Measurements from ENCODE around the gene FKBP2.

The FKBP2 gene

DNA sequence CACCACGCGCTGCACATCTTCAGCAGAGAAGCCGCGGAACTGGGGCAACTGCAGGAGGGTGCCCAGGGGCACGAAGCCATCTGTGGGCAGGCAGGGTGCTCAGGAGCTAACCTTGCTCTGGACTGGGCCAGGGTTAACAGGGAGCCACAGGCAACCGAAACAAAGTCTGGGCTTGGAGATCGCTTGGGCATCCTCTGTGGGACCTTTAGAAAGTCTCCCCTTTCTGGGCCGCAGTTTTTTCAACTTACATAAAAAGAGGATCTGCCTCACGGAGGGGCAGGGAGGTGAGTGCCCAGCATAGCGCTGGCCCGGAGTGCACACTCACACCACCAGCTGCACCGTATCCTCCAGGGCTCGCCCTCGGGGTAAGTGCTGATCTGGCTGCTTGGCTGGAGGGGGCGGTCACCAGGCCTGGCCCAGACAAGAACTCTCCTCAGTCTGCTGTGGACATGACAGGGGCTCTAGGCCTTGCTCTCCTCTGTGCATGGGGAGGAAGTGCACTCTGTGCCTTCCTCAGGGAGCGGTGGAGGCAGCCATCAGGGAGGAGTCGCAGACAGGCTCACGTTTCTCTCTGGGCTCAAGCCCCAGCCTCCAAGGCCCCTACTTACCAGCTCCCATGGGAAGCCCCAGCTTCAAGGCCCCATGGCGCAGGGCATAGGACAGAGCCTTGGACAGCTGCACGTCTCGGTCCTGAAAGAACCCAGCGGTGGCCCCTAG is 15.8 kb upstream of the FKBP2 start:
- TF ChIP-seq GATA2 (IDR thresholded peaks at IDR 0.05; ENCODE audit: low read depth, low read length) (no peak), GATA3 (IDR thresholded peaks at IDR 0.05; ENCODE audit: low read depth, low read length) (no peak)

DNA sequence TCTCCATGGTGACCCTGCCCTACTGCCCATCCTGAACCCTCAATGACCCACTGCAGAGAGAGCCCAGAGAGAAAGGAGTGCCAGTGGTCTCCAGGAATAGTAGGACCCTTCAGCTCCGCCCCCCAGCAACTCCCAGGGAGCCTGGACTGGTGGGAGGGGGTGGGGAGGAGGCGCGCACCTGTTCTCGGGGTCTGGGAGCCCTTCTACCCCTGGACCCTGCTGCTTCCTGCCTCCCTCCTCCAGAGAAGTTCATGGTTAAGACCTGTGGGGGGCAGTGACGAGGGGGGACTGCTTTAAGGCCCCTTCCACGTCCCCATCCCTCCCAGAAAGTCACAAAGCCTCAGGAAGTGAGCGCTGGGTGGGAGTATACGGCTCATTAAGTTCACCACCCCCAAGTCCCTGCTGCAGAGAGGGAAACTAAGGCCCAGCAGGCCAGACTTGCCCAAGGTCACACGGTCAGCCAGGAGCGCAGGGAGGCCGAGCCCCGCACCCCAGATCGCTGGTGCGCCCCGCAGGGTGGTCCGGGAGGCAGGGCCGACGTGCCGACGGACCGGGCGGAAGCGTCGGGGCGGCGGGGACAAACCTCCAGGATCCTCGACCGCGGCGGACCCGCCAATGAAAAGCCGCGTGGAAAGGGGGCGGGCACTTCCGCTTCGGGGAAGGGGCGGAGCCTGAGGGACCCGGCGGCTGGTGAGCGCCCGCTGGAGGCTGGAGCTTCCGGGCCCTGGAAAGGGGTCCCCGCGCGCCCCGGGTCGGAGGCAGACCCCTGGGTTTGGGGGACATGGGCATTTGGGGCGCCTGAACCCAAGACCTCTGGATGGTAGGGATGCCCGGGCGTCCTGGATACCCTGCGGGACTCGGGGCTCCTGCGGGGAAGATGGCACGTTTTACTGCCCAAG is 15.0 kb upstream of the FKBP2 start, which contains the start of the genes NUDT22 and TRPT1:
NUDT22 (plus strand) TSS at position 667 of the 899 bp plus-strand sequence. CDS start 379 bp downstream, outside the sequence.
TRPT1 (minus strand) TSS at position 579 of the 899 bp plus-strand sequence; CDS start at position 253, 326 bp downstream.
- TF ChIP-seq GATA2 (IDR thresholded peaks at IDR 0.05; ENCODE audit: low read depth, low read length) = no peak
- TF ChIP-seq GATA3 (IDR thresholded peaks at IDR 0.05; ENCODE audit: low read depth, low read length) = no peak

DNA sequence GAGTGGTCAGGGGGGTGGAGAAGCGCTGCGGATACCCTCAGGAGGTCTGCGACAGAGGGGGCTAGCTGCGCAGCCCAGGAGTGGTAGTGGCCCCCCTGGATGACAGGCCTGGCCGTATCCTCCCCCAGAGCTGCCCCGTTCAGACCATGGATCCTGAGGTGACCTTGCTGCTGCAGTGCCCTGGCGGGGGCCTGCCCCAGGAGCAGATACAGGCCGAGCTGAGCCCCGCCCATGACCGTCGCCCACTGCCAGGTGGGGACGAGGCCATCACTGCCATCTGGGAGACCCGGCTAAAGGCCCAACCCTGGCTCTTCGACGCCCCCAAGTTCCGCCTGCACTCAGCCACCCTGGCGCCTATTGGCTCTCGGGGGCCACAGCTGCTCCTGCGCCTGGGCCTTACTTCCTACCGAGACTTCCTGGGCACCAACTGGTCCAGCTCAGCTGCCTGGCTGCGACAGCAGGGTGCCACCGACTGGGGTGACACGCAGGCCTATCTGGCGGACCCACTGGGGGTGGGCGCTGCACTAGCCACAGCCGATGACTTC is 14.3 kb upstream of the FKBP2 start:
- TF ChIP-seq GATA3 (IDR thresholded peaks at IDR 0.05; ENCODE audit: low read depth, low read length) (no peak), GATA2 (IDR thresholded peaks at IDR 0.05; ENCODE audit: low read depth, low read length) (no peak)

DNA sequence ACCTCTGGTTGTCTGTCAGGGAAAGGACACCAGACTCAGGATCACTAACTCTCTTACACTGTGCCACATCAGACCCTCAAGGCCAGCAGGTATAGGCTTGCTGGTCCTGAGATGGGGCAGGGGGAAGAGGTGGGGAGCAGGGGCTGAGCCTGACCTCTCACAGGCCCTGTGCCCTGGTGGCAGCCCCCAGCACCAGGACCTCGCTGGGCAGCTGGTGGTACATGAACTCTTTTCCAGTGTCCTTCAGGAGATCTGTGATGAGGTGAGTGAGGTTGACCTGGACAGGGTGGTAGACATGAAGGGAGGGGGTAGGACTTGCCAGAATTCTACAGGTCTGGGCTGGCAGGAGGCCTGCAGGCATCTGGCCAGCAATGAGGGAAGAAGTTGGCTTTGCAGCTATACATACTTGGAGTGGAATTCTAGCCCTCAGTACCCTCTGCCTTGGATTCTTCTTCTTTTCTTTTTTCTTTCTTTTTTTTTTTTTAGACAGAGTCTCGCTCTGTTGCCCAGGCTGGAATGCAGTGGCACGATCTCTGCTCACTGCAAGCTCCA is 13.4 kb upstream of the FKBP2 start:
- TF ChIP-seq GATA2 (IDR thresholded peaks at IDR 0.05; ENCODE audit: low read depth, low read length) (no peak), GATA3 (IDR thresholded peaks at IDR 0.05; ENCODE audit: low read depth, low read length) (no peak)

DNA sequence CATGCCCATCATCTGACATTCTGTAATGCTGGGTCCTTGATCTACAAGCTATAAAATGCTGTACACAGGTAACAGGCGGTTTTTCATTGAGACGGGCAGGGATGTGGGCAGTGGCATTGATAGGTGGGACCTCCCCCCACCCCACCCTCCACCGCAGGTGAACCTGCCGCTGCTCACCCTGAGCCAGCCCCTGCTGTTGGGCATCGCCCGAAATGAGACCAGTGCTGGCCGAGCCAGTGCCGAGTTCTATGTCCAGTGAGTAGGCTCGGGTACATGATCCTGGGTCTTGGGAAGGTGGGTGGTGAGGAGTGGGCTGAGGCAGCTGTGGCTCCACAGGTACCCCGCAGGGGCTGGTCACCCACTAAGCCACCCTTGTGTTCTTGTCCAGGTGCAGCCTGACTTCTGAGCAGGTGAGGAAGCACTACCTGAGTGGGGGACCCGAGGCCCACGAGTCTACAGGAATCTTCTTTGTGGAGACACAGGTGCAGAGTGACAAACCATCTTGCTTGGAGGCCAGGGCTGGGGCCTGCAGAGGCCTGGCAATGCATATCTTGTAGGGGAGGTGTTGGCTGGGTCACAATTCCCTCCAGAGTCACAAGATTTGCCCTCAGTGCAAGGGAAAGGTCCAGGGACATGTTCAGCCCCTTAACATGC is 11.7 kb upstream of the FKBP2 start:
- no peak for TF ChIP-seq GATA3 (IDR thresholded peaks at IDR 0.05; ENCODE audit: low read depth, low read length)
- no peak for TF ChIP-seq GATA2 (IDR thresholded peaks at IDR 0.05; ENCODE audit: low read depth, low read length)

DNA sequence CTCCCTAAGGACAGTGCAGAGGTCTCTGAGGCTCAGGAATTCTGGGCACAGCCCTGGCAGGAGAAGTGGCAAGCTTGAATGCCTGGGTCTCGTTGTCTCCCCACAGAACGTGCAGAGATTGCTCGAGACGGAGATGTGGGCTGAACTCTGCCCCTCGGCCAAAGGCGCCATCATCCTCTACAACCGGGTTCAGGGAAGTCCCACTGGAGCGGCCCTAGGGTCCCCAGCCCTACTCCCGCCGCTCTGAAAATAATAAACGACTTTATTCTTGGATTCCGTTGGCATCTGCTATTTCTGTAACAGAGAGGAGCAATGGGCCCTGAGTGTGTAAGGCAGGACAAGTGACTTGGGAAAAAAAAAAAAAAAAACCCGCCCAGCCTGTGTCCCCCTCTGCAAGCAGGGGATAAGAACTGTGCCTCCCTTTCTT is 11.1 kb upstream of the FKBP2 start:
- no peak for TF ChIP-seq GATA2 (IDR thresholded peaks at IDR 0.05; ENCODE audit: low read depth, low read length)
- no peak for TF ChIP-seq GATA3 (IDR thresholded peaks at IDR 0.05; ENCODE audit: low read depth, low read length)

DNA sequence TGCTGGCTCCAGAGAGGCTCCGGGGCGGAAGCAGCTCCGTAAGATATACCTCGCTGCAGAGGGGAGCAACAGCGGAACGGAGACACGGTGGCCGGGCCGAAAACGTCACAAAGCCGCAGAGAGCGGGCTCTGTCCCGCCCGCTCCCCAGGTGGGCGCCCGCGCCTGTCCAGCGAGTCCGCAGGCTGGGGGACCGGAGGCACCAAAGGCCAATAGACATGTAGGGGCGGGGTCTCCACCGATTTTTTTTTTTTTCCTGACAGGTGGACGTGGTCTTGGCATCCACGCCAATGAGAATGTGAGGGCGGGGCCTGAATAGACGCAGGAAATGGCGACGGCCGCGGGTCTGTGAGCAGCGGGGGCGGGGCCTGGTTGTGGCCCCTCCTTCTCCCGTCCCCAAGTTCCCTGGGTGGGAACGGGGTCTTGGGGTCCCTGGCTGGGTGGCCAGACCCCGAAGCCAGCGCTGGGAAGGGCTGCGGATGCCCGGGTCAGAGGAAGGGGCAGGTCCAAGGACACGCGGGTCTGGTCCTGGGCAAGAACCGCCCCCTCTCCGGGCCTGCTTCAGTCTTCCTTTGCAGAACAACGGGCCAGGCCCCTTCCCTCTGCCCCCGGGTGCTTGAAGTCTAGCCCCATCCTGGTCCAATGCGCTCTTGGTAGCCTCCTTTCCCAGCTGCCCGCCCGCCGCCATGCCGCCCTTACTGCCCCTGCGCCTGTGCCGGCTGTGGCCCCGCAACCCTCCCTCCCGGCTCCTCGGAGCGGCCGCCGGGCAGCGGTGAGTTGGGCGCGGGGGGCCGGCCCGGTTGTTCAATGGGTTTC is 10.5 kb upstream of the FKBP2 start, which contains the start of gene DNAJC4:
DNAJC4 (plus strand) TSS at position 378 of the 814 bp plus-strand sequence; CDS start at position 685, 307 bp downstream.
- TF ChIP-seq GATA3 (IDR thresholded peaks at IDR 0.05; ENCODE audit: low read depth, low read length) (no peak), GATA2 (IDR thresholded peaks at IDR 0.05; ENCODE audit: low read depth, low read length) (no peak)

DNA sequence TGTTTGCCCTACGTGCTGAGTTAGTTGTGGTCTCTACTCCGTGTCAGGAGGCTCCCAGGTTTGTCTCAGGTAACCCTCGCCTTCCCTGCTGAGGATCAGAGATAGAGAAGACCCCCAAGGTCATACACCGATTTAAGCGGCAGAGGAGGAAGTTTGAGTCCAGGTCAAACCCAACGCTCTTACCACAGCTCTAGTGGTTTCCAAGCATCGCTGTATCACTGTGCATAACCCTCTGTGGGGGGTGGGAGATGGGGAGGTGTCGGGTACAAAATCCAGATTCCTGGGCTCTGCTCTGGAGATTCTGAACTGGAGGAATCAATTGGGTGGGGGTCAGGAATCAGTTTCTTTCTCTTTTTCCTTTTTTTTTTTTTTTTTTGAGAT is 9.9 kb upstream of the FKBP2 start:
- TF ChIP-seq GATA3 (IDR thresholded peaks at IDR 0.05; ENCODE audit: low read depth, low read length) (no peak), GATA2 (IDR thresholded peaks at IDR 0.05; ENCODE audit: low read depth, low read length) (no peak)

DNA sequence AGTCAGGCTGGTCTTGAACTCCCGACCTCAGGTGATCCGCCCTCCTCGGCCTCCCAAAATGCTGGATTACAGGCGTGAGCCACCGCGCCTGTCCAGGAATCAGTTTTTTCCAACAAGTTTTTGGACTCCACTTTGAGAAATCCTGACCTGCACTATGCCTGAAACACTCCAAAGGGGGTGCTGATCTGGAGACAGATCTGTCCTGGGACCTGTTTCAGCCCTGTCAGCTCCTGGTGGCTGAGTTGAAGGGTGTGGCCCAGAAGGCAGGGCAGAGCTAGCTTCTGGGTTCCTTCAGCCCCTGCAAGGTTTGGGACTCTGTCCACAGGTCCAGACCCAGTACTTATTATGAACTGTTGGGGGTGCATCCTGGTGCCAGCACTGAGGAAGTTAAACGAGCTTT is 9.3 kb upstream of the FKBP2 start:
- TF ChIP-seq GATA2 (IDR thresholded peaks at IDR 0.05; ENCODE audit: low read depth, low read length) = no peak
- no peak for TF ChIP-seq GATA3 (IDR thresholded peaks at IDR 0.05; ENCODE audit: low read depth, low read length)

DNA sequence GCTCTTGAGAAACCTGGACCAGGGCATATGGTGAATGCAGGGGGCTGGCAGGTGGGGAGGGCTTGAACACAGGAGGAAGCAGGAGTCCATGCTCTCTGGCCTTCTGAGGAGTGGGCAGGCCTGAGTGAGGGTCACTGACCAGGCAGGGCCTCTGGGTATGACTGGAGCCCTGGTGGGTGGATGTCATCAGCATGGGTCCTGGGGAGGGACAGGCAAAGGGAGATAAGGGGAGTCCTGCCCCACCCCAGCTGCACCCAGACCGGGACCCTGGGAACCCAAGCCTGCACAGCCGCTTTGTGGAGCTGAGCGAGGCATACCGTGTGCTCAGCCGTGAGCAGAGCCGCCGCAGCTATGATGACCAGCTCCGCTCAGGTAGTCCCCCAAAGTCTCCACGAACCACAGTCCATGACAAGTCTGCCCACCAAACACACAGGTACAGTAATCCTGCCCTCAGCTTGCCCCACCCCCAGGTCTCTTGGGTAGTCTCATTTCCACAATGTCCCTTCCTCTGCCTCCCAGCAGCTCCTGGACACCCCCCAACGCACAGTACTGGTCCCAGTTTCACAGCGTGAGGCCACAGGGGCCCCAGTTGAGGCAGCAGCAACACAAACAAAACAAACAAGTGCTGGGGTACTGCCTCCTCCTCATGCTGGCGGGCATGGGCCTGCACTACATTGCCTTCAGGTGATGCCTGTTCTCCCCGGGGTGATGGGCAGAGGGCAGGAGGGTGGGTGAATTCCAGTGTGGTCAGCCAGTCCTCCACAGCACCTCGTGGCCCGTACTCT is 8.5 kb upstream of the FKBP2 start:
- no peak for TF ChIP-seq GATA3 (IDR thresholded peaks at IDR 0.05; ENCODE audit: low read depth, low read length)
- no peak for TF ChIP-seq GATA2 (IDR thresholded peaks at IDR 0.05; ENCODE audit: low read depth, low read length)

DNA sequence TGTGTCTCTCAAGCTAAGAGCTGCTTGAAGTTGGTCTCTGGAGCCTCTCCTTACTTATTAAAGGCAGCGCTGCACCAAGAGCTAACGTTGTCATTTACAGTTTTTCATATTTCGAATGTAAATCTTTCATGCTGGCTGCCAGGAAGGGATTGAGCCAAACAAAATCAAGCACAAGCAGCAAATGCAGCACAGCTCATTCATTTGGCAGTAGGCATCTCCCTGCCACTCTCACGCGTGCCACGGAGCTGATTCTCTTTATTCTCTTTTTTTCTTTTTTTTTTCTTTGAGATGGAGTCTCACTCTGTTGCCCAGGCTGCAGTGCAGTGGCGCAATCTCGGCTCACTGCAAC is 8.0 kb upstream of the FKBP2 start:
- TF ChIP-seq GATA2 (IDR thresholded peaks at IDR 0.05; ENCODE audit: low read depth, low read length) = no peak
- no peak for TF ChIP-seq GATA3 (IDR thresholded peaks at IDR 0.05; ENCODE audit: low read depth, low read length)

DNA sequence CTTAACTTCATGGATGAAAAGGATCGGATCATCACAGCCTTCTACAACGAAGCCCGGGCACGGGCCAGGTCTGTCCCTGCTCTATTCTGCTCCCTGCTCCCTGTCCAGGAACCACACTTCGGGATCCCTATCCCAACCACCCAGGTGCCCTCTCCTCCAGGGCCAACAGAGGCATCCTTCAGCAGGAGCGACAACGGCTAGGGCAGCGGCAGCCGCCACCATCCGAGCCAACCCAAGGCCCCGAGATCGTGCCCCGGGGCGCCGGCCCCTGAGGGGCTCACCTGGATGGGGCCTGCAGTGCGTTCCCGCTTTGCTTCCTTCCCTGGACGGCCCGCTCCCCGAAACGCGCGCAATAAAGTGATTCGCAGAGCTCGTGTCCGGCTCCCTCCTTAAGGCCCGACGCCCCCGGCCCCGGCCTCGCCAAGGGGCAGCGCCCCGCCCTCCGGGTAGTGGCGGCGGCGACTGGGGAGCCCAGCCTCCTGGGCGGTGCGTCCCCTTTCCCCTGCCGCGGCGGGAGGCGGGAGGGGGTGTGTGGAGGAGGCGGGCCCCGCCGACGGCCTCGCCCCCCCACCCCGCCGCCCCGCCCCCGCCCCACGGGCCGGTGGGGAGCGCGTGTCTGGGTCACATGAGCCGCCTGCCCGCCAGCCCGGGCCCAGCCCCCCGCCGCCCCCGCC is 6.8 kb upstream of the FKBP2 start, which contains the start of gene VEGFB:
VEGFB (plus strand) TSS at position 672 of the 674 bp plus-strand sequence. CDS start 250 bp downstream, outside the sequence.
- no peak for TF ChIP-seq GATA2 (IDR thresholded peaks at IDR 0.05; ENCODE audit: low read depth, low read length)
- TF ChIP-seq GATA3 (IDR thresholded peaks at IDR 0.05; ENCODE audit: low read depth, low read length) = no peak
